ENCODE measurements around the gene TPSAB1.
A peak's percentile ranks its signal among the peaks of the same experiment; 100 is the strongest.
"Not testable (repeated sequence)": the region's sequence is repeated elsewhere in the genome, so short reads cannot be mapped to it uniquely, and the experiment has no call there.

The TPSAB1 gene

DNA sequence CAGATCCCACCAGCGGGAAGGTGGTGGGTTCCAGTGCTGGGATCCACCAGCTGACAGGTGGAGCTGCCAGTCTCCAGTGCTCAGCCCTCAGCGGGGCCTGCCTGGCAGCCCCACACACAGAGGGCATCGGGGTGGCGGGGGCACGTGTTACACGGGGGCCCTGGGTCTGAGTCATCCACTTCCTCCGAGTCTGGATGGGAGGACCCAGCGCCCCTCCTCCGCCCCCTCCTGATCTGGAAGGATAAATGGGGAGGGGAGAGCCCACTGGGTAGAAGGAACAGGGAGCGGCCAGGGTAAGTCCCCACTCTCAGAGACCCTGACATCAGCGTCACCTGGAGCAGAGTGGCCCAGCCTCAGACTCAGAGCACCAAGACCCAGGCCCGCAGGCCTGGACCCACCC, at the start of gene TPSAB1:
TPSAB1 (plus strand) TSS at position 270 of the 400 bp plus-strand sequence. CDS start 234 bp downstream, outside the sequence.
- not testable (repeated sequence) for DNase-seq

DNA sequence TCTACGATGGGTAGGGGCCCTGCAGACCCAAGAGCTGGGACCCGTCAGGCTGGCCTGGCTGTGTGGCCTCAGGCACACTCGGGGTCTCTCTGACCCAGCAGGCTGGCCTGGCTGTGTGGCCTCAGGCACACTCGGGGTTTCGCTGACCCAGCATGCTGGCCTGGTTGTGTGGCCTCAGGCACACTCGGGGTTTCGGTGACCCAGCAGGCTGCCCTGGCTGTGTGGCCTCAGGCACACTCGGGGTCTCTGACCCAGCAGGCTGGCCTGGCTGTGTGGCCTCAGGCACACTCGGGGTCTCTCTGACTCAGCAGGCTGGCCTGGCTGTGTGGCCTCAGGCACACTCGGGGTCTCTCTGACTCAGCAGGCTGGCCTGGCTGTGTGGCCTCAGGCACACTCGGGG, 49.7 kb upstream of the TPSAB1 start:
- DNase-seq = not testable (repeated sequence)

DNA sequence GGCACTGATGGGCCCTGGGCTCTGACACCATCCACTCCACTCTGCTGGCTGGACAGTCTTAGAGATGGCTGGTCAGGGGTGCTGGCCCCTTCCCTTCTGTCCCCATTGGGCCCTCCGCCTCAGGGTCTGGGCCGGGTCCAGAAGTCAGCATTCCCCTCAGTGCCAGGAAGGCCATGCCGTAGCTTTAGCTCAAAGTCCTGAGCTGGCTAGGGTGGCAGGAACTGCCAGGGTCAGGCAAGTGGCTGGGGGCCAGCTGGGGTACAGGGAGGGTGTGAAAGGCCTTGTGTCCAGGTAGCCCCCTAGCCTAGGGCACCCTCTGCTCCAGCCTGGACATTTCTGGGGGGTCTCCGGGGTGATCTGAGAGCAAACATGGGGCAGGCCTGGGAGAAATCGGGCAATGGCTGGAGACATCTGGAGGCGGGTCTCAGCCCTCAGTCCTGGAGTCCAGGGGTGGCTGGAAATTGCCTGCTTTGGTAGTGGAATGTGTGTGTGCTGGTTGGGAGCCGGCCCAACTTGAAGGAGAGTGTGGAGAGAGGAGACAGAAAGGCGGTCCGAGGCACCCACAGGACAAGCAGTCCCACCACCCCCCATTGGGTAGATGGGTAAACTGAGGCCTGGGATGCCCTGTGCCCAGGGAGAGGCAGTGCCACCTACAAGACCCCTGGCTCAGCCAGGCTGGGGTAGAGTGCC, 48.0 kb upstream of the TPSAB1 start:
- no peak for DNase-seq

GRCh38 chr16:1193143-1193824, 47.2 kb upstream of the TPSAB1 start:
- no peak for DNase-seq

GRCh38 chr16:1193825-1194581, 46.5 kb upstream of the TPSAB1 start:
- DNase-seq = no peak

DNA sequence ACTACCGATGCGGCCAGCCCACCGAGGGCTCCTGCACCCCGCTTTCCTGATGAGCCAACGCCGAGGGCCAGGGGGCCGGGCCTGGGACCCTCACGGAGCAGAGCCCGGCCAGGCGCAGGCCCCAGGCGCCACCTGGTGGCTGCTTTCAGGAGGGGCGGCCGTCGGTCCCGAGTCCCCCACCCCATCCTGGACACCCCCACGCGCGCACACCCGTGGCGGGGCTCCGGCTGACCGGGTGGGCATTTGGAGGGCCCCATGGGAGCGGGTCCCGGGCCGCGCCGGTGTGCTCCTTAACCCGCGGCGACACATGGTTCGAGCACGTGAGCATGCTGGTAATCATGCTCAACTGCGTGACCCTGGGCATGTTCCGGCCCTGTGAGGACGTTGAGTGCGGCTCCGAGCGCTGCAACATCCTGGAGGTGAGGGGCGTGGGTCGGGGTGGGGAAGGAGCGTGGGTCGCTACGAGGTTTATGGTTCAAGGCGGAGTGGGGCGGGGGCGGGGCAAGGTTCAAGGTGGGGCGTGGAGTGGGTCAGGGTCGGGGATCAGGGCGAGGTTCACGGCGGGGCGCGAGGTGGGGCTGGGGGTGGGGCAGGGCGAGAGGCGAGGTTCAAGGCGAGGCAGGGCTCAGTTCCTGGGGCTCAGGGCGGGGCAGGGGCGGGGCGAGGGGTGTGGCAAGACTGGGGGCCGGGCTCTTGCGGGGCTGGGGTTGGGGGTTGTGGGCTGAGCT, 45.7 kb upstream of the TPSAB1 start:
- no peak for DNase-seq

DNA sequence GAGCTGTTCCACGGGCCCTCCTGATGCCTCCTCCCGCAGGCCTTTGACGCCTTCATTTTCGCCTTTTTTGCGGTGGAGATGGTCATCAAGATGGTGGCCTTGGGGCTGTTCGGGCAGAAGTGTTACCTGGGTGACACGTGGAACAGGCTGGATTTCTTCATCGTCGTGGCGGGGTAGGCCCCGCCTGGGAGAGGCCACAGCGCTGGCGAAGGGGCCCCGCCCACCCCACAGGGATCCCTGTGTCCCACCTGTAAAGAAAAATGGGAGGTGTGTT, 45.2 kb upstream of the TPSAB1 start:
- DNase-seq = no peak

- no peak for DNase-seq
Observed at GRCh38 chr16:1196494-1196893, 44.0 kb upstream of the TPSAB1 start.

DNA sequence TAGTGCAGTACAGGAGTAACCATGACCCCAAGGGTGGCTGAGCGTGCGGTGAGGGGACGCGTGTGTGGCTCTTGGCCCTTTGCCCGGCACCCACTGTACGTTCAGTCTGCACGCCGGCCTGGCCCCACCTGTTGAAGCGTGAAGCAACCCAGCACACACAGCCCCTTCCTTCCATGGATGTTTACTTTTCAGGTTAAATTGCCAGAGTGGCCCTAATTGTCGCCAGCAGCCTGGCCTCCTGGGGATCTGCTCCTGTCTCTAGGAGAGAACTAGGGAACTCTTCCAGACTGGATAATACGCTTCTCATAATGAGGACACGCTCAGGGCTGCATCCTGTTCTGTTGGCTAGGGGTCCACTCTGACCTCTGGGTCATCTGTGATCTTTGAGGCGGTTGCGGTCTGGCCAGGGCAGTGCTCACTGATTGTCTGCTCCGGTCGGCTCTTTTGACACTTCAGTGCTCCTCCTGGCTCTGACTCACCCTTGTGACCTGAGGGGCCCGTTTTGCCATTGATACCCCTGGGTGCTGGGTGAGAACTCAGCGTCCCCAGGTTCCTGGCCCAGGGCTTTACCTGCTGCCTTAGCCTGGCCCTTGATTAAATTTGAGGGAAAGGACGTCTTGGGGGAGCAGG, 43.2 kb upstream of the TPSAB1 start:
- DNase-seq = peak; percentile 60

DNA sequence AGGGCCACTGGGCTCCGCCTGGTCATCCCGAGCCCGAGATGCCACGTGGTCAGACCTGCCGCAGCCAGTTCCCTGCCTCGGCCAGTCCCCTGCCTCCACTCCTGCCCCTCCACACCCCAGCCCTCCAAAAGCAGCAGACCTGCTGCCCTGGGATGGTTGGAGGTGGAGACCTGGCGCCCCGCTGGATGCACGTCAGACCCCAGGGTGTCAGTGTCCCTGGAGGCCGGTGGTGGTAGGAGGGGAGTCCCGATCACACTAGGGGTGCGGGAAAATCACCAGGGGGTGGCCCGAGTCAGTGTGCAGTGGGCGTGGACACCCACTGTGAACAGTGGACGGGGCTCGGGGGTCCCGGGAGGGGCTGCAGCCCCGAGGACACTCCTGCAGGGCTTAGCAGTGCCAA, 42.3 kb upstream of the TPSAB1 start:
- DNase-seq = no peak

DNA sequence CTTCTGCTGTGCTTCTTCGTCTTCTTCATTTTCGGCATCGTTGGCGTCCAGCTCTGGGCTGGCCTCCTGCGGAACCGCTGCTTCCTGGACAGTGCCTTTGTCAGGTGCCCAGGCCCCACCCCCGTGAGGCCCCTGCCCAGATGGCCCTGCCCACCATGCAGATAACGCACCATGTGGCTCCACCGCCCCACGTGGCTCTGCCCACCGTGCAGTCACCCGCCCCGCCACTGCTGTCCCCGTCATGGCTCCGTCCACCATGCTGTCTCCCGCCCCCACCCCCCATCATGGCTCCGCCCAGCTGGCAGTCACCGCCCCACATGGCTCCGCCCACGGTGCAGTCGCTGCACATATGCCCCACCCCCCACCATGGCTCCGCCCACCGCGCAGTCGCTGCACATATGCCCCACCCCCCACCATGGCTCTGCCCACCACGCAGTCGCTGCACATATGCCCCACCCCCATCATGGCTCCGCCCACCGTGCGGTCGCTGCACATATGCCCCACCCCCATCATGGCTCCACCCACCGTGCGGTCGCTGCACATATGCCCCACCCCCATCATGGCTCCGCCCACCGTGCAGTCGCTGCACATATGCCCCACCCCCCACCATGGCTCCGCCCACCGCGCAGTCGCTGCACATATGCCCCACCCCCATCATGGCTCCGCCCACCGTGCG, 41.7 kb upstream of the TPSAB1 start:
- not testable (repeated sequence) for DNase-seq

DNA sequence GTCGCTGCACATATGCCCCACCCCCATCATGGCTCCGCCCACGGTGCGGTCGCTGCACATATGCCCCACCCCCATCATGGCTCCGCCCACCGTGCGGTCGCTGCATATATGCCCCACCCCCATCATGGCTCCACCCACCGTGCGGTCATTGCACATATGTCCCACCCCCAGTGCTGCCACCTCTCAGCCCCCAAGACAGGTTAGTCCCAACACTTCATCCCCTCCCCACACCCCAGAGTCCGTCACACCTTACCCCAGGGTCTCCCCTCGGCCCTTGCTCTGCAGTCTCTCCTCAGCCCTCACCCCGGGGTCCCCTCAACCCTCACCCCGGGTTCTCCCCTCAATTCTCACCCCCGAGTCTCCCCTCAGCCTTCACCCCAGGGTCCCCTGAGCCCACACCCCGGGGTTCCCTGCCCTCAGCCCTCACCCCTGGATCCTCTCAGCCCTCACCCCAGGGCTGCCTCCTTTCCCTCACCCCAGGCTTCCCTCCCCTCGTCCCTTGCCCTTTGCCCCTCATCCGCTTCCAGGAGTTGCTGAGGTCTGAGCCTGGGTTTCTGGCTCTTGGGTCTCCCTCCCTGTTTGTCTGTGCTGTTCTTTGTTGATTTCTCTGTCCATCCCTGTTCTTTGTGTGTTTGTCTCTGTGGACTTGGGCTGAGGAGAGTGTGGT, 41.0 kb upstream of the TPSAB1 start:
- DNase-seq = no peak

GRCh38 chr16:1200014-1200627, 40.4 kb upstream of the TPSAB1 start:
- no peak for DNase-seq

DNA sequence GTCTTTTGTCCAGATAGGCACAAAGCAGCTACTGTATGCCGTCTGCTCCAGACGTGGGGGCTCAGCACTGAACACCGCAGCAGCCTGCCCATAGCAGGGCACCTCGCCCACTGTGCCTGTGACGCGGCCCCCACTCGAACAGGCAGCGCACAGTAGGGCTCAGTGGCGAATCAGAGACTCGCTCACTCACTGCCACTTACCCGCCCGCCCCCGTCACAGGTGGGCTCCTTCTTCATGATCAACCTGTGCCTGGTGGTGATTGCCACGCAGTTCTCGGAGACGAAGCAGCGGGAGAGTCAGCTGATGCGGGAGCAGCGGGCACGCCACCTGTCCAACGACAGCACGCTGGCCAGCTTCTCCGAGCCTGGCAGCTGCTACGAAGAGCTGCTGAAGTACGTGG, 39.1 kb upstream of the TPSAB1 start:
- no peak for DNase-seq

GRCh38 chr16:1202274-1202673, 38.2 kb upstream of the TPSAB1 start:
- DNase-seq = no peak

- no peak for DNase-seq
Observed at GRCh38 chr16:1204933-1205332, 35.6 kb upstream of the TPSAB1 start.

DNA sequence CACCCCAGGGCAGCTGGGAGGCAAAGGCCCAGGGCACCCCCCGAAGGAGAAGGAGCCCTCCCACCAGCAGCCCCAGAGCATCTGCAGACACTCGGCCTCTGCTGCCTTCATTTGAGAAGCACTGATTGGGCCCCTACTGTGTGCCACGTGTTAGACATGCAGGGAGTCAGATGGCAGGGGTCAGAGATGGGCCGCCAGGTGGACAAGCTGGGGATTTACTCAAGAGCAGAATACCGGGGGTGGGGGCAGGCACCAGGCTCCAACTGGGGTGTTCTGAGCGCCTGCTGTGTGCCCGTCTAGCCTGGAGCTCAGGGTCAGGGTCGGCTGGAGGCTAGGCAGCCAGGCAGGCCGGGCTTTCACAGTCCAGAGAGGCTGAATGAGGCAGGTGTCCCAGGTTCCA, 34.2 kb upstream of the TPSAB1 start:
- DNase-seq = no peak

DNA sequence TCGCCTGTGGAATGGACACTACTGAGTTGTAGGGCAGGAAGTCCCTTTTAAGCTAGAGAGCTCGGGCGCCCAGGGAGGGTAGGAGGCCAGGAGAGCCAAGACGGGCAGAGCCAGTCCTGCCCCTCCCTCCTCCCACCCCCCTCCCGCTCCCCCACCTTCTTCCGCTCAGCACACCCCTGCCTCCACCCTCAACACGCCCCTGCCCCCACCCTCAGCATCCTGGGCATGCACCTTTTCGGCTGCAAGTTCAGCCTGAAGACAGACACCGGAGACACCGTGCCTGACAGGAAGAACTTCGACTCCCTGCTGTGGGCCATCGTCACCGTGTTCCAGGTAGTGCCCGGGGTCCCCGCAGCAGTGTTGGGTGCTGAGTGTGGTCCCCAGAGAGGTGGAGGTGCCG, 33.7 kb upstream of the TPSAB1 start:
- no peak for DNase-seq

DNA sequence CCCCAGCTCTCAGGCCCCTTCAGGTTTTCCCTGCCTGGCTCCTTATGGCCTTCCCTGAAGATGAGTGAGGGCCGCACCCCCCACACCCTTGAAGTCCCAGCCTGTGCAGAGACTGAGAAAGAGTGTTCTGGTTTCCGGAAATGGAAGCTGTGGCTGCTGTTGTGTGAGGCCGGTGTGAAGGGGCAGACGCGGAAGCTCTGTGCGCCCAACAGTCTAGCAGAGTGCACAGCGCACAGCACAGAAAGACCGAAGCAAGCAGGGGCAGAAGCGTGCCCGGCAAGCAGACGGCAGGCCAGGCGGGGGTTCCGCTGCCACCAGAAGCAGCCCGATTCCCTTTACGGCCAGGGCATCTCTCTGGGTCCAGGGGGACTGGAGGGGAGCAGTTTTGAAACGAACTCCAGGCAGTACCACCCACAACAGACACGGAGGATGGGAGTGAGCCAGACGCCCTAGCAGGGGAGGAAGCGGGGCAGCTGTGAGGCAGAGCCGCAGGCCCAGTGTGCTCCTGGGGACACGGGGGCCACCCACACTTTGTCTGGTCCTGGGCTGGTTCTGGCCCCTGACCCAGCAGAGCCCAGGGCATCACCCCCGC, 32.2 kb upstream of the TPSAB1 start:
- no peak for DNase-seq

DNA sequence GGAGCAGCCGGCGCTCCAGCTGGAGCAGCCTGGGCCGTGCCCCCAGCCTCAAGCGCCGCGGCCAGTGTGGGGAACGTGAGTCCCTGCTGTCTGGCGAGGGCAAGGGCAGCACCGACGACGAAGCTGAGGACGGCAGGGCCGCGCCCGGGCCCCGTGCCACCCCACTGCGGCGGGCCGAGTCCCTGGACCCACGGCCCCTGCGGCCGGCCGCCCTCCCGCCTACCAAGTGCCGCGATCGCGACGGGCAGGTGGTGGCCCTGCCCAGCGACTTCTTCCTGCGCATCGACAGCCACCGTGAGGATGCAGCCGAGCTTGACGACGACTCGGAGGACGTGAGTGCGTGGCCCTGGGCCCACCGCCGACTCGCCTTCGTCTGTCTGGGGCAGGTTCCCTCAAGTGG, 31.4 kb upstream of the TPSAB1 start:
- no peak for DNase-seq

DNA sequence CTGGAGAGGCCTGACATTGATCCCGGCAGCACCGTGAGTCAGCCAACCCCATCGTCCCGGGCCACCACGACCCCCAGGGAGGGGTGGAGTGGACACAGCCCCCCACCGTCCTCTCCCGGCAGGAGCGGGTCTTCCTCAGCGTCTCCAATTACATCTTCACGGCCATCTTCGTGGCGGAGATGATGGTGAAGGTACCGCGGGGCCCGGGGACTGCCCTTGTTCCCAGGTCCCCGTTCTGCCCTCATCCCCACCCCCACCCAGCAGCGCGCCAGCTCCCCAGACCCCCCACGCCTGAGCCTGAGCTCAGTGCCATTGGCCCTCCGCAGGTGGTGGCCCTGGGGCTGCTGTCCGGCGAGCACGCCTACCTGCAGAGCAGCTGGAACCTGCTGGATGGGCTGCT, 30.0 kb upstream of the TPSAB1 start:
- DNase-seq = no peak

Data from NCI-H1105 treated with DMSO at 0.1 percent for 48 hours (cell line).